AML-193 (cell line): Measurements from ENCODE around the gene GIT1.

Source experiments
- DNase-seq, 2 experiments: peaks; one replicate each; lab custom pipeline; 2025; lab: John Stamatoyannopoulos, UW

GIT1 gene

DNA sequence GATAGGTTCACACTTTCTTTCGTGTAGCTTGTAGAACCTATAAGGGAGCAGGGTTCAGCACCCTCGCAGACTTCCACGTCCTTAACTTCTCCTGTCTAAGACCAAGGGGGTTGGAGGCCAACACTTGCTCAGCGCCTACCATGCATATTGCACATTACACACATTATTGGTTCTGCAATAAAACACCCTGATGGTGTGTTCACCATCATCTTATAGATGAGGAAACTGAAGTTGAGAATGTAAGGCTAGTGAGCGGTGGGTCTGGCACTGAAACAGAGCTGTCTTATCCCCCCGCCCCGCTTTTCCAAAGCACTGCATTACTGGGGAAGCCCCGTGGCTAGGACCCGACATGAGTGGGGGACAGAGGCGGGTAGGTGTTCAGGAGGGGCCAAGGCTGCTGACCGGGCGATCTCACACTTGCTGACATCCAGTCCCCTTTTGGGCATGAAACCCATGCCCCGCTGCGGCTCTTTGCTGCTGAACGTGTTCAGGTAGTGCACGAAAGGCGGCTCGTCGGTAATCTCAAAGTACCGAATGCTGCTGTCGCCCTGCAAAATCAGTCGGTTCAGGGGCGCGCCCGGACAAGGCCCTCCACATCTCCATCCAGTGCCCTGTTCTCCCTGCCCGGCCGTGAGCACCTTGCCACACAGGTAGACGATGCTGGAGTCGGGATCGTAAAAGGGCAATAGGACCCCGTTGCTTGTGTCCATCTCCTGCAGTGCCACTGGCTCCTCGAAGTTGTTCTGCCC is 27.0 kb upstream of the GIT1 start:
- DNase-seq, result no peak

- DNase-seq, result peak; percentile 87 to 90
Measured at GRCh38 chr17:29615492-29616299, 26.2 kb upstream of the GIT1 start.

DNA sequence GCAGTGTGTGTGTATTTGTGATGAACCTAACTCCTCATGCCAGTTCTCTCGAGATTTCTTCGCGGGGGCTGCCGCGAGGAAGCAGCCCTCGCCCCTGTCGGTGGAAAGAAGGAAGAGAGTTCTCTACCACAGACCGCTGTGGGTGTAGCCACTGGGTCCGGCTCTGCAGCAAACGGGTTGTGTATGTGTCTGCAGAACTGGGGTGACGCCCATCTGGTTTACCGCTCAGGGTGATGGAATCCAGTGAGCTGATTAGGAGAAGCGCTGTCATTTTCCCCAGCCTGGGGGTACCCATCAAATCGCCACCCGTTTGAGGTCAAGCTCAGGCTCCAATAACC is 25.6 kb upstream of the GIT1 start:
- DNase-seq, result peak; percentile 31 to 38

GRCh38 chr17:29614349-29615047 is 25.1 kb upstream of the GIT1 start:
- no peak for DNase-seq

DNA sequence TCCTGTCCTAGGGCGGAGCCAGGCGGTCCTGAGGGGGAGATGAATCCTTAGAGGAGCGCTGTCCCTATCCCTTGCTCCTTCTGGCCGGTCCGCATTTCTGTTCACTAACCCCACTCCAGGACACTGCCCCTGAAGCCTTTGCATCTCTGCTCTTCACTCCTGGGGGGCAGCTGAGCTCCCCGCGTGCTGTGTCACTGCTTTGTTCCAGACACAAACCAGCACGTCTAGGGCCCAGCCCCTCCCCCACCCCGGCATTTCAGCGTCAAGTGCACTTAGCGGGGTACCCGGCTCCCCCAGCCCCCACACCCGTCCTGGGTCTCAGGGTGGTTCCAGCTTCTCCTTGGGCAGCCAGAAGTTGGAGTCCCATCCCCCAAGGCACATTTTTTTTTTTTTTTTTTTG is 24.4 kb upstream of the GIT1 start:
- no peak for DNase-seq

DNA sequence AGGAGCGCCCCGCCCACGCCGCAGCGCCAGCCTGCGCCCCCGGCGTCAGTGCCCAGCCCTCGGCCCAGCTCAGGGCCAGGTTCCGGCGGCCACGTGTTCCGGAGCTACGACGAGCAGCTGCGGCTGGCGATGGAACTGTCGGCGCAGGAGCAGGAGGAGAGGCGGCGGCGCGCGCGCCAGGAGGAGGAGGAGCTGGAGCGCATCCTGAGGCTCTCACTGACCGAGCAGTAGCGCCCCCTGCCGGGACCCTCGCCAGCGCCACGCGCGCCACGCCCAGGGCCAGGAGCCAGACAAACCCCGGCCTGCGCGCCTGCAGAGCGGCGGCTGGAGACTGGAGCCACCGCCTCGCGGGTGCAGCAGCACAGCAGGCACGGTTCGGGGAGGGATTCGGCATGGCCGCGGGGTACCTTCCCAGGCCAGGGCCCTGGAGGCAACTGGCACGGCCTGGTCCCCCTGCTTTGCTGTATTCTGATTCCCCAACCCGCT is 23.9 kb upstream of the GIT1 start:
- DNase-seq, result no peak

GRCh38 chr17:29612404-29613280 is 23.2 kb upstream of the GIT1 start:
- DNase-seq, result no peak

DNA sequence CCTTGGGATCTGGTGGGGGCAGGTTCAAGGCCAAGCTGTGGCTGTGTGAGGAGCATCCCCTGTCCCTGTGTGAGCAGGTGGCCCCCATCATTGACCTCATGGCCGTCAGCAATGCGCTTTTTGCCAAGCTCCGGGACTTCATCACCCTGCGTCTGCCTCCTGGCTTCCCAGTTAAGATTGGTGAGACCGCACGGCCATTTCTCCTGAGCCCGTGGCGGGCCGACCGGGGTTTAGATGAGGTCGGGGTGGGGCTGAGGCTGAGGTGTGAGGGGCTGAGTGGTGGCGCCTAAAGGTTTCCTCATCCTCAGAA is 22.6 kb upstream of the GIT1 start:
- no peak for DNase-seq

DNA sequence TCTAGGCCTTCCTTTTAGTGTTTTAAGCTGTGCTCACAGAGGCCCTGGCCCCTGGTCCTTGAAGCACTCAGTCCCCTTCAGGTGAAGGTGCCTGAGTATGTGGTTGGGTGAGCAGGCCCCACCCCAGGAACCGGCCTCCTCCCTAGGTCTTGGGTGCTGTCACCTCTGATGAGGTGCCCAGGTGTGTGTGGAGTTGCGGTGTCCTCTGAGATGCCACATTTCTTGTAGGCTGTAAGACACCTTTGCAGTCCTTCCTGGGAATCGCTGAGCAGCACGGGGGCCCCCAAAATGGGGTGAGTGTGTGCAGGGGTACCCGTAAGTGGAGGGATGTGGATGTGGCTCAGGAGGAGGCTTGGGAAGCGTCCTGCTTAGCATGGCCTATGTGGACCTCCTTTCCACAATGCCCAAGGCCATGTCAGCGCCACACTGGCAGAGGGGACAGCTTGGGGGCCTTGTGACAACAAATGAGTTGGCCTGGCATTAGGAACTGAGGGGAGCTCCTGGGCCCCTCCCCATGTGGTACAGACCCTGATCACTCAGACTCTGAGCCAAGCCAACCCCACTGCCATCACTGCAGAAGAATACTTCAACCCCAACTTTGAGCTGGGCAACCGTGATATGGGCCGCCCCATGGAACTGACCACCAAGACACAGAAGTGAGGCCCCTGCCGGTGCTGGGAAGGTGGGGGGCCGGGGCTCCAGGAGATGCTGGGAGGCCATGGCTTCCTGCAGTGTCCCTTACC is 22.1 kb upstream of the GIT1 start:
- no peak for DNase-seq

GRCh38 chr17:29610395-29610794 is 20.9 kb upstream of the GIT1 start:
- DNase-seq, result no peak

DNA sequence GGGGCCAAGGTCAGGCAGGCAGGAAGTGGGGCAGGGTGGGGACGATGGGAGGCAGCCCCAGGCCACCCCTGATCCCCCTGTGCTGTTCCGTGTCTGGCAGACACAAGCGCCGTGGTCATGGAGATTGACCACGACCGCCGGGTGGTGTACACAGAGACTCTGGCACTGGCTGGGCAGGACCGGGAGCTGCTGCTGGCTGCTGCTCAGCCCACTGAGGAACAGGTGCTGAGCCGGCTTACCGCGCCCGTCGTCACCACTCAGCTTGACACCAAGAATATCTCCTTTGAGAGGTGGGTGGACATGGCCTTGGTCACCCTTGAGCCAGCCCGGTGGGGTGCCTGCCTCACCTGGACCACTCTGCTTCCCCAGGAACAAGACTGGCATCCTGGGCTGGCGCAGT is 19.5 kb upstream of the GIT1 start:
- DNase-seq, result no peak

GRCh38 chr17:29607557-29608195 is 18.2 kb upstream of the GIT1 start:
- DNase-seq, result no peak

GRCh38 chr17:29603109-29603674 is 13.7 kb upstream of the GIT1 start:
- no peak for DNase-seq

- no peak for DNase-seq
Measured at GRCh38 chr17:29597361-29598172, 8.1 kb upstream of the GIT1 start.

DNA sequence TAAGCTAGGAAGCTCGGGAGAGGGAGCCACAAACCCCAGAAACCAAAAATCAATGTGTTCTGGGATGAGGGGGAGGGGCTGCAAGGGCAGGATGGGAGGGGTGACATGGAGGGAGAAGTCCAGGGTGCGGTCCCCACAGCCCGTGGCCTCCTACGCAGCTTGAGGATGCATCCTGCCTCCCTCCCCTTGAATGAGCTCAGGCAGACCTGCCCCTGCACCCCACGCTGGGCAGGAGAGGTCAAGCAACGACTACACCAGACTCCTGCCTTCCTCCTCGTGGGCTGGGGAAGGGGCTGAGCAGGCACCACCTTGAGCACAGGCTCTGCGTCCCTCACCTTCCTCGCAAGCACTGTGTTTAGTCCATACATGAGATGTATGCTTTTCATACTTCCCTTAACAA is 7.4 kb upstream of the GIT1 start:
- no peak for DNase-seq

DNA sequence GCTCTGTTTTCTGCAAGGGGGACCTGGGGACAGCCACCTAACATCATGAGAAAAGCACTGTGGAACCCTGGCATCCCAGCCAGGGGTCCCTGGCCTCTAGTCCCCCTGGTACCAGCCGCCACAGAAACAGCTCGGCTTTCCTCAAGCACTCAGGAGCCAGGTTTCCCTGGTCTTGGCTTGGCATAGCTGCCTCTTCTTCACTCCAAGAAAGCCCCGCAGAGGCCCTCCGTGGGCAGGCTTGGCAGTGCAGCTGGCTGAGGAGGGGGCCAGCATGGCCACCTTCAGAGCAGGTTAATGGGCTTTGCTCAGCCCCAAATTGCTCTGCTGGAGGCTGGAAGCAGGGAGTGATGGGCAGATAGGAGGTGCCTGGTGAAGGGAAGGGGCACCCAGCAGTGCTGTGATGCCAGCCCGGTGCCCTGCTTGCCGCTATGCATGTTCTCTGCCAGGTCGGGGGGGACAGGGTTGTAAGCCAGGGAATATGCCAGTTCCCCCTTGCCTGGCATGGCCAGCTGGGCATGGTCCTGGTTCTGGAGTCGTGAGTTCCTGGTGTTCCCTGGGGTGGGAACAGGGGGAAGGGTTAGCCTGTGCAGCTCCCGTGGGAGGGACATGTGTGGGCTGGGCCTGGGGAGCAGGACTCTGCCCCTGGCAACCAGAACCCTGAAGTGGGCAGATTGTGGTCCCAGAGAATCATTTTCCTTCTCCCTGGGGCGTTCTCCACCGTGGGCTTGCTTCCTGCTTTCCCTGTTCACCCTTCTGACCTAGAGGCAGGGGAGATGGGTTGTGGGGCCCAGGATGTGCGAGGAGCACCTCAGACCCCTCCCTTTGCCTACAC is 6.7 kb upstream of the GIT1 start:
- DNase-seq, result no peak

GRCh38 chr17:29595107-29595942 is 5.9 kb upstream of the GIT1 start:
- no peak for DNase-seq
